ENCODE data around the gene SCARB2. TPM values are rescaled to one million over a fixed set of nuclear protein-coding genes. Genes with fewer than 3 reads are reported as not detected.

The SCARB2 gene
- total and polyA plus RNA-seq, 2 of the 4 experiments (the other 2 are of a cell fraction) = 69.2 to 102 TPM

DNA sequence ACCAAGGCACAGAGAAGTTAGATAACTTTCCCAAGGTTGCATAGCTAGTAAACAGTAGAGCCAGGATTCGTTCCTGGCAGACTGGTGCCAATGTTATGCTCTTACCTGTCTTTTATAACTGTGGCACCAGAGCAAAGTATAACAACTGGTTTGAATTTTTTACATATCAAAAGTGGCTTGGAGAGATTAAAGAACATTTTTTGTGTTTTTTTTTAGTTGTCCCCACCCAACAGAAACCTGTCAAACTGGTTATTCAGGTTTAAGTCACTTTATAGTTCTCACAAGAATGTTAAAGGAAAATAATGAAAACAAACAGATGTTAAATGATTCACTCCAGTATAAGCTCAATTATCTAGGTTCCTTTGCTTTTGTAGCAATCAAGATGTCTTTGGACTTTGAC lies 22.3 kb upstream of the SCARB2 start:
- Histone ChIP-seq H3K9me1 (ENCODE audit: insufficient read depth, low read length) (no peaks in the 10 kb centered on the region), H2AFZ (replicated peaks; ENCODE audit: low read length, poor library complexity) (no peak overlapping the region), H2BK15ac (ENCODE audit: low read depth, low read length) (no peak overlapping the region), H3K4me2 (ENCODE audit: low read depth, low read length) (no peak overlapping the region), H3K4ac (ENCODE audit: low read depth, low read length) (no peak overlapping the region), H3K23ac (ENCODE audit: low read depth, low read length) (no peak overlapping the region), H4K20me1 (ENCODE audit: insufficient read depth, low read length) (no peaks in the 10 kb centered on the region), H3K27ac (ENCODE audit: insufficient read depth, low read length) (no peak overlapping the region), H3K18ac (ENCODE audit: low read depth, low read length) (no peak overlapping the region), H2BK120ac (ENCODE audit: low read depth, low read length) (no peak overlapping the region), H3K56ac (ENCODE audit: extremely low read depth, insufficient read depth, low read length) (no peak overlapping the region), H2BK20ac (ENCODE audit: low read depth, low read length) (no peak overlapping the region), H2AK5ac (ENCODE audit: low read depth, low read length) (no peak overlapping the region), H4K91ac (ENCODE audit: insufficient read depth, low read depth, low read length) (no peak overlapping the region), H3K4me3 (ENCODE audit: insufficient read depth, low read depth, low read length) (no peak overlapping the region), H3K27me3 (ENCODE audit: control insufficient read depth, insufficient read depth, low read length) (peaks cover 1% of the 10 kb centered on the region), H3K14ac (replicated peaks; ENCODE audit: low read depth, low read length) (no peak overlapping the region), H3K9me3 (ENCODE audit: control insufficient read depth, insufficient read depth, low read length) (no peaks in the 10 kb centered on the region; the same call in none of the 2 replicates), H4K8ac (ENCODE audit: low read depth in 2 of 2, low read length in 2 of 2) (no peak overlapping the region), H3K9ac (ENCODE audit: low read depth, low read length) (no peak overlapping the region), H4K5ac (ENCODE audit: low read depth, low read length) (no peak overlapping the region), H2AK9ac (replicated peaks; ENCODE audit: low read depth, low read length, poor library complexity) (no peak overlapping the region), H3K79me1 (ENCODE audit: low read depth in 1 of 2, low read length in 2 of 2) (no peaks in the 10 kb centered on the region), H3K4me1 (ENCODE audit: control insufficient read depth, insufficient read depth, low read length) (no peaks in the 10 kb centered on the region), H3K36me3 (ENCODE audit: control insufficient read depth, insufficient read depth, low read length) (no peaks in the 10 kb centered on the region), H2BK5ac (ENCODE audit: low read depth, low read length, poor library complexity, severe bottlenecking) (no peak overlapping the region)
- TF ChIP-seq BHLHE40 (IDR thresholded peaks at IDR 0.05; ENCODE audit: low read depth, low read length) (no peak), MXI1 (IDR thresholded peaks at IDR 0.05; ENCODE audit: borderline replicate concordance, low read depth, low read length) (no peak), FOS (IDR thresholded peaks at IDR 0.05; ENCODE audit: low read depth, low read length) (no peak), RFX5 (IDR thresholded peaks at IDR 0.05; ENCODE audit: low read depth, low read length) (no peak), ELK1 (IDR thresholded peaks at IDR 0.05; ENCODE audit: borderline replicate concordance, low read depth, low read length) (no peak), MAZ (IDR thresholded peaks at IDR 0.05; ENCODE audit: borderline replicate concordance, low read depth, low read length) (no peak), USF2 (IDR thresholded peaks at IDR 0.05; ENCODE audit: low read depth, low read length) (no peak), CHD1 (IDR thresholded peaks at IDR 0.05; ENCODE audit: low read depth, low read length) (no peak), CTCF (conservative IDR thresholded peaks at IDR 0.05; ENCODE audit: low read depth, low read length) (no peak), CEBPB (IDR thresholded peaks at IDR 0.05; ENCODE audit: low read depth, low read length) (no peak), POLR2A (IDR thresholded peaks at IDR 0.05; ENCODE audit: low read depth, low read length) (no peak), RAD21 (IDR thresholded peaks at IDR 0.05; ENCODE audit: low read length) (no peak), SMC3 (IDR thresholded peaks at IDR 0.05; ENCODE audit: low read depth, low read length) (no peak), RCOR1 (IDR thresholded peaks at IDR 0.05; ENCODE audit: insufficient replicate concordance, low read length) (no peak), MAFK (IDR thresholded peaks at IDR 0.05; ENCODE audit: low read depth, low read length) (no peak)
- POLR2A ChIA-PET (ENCODE audit: unreplicated experiment) = no interaction called here
- no TSS peak for BruUV-seq (replicated peaks)
- whole genome bisulfite sequencing, 2 experiments (ENCODE audit: extremely low coverage in 2 of 2, insufficient read length in 1 of 2) = no CpG with 5 or more reads among the region's 1 CpG
- in situ Hi-C loops (cut with MboI; ENCODE audit: low sequenced_read_pairs) = no loop called here
- dilution Hi-C loops (cut with HindIII; ENCODE audit: low sequenced_read_pairs, unreplicated experiment) = no loop called here
- intact Hi-C loops (cut with micrococcal nuclease) = no loop called here
- DNase-seq (no peak), ATAC-seq (ENCODE audit: low read depth) (no peak)
- CTCF ChIA-PET = no interaction called here
